Measurements from ENCODE around the gene SLC8A1.

DNA sequence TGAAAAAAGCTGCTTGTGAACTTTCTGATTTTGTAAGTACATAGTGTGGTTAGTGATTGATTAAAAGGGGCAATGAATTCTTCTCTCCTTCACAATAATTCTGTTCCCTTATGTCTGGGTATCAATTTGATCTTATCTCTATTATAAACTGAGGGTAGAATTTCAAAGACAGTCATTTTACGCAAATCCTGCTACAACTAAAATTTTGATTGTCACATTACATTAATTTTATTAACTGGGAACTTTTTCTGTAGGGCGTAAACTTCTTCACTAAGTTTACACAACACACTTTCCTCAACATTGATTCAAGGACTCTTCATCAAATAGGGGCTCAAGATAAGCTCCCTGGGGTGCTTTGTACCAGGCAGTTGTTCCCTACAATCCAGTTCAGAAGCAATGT, 5.0 kb upstream of the SLC8A1 start:
- TF ChIP-seq, protein P1, sequence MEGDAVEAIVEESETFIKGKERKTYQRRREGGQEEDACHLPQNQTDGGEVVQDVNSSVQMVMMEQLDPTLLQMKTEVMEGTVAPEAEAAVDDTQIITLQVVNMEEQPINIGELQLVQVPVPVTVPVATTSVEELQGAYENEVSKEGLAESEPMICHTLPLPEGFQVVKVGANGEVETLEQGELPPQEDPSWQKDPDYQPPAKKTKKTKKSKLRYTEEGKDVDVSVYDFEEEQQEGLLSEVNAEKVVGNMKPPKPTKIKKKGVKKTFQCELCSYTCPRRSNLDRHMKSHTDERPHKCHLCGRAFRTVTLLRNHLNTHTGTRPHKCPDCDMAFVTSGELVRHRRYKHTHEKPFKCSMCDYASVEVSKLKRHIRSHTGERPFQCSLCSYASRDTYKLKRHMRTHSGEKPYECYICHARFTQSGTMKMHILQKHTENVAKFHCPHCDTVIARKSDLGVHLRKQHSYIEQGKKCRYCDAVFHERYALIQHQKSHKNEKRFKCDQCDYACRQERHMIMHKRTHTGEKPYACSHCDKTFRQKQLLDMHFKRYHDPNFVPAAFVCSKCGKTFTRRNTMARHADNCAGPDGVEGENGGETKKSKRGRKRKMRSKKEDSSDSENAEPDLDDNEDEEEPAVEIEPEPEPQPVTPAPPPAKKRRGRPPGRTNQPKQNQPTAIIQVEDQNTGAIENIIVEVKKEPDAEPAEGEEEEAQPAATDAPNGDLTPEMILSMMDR (IDR thresholded peaks at IDR 0.05; ENCODE audit: insufficient read depth, low read length) = no peak
- no peak for TF ChIP-seq POLR2AphosphoS5 (IDR thresholded peaks at IDR 0.05; ENCODE audit: low read depth)

Measured in HL-60 (cell line).